Measurements from ENCODE around the gene ZNF92.
"Not testable (repeated sequence)": the region's sequence is repeated elsewhere in the genome, so short reads cannot be mapped to it uniquely, and the experiment has no call there.

- not testable (repeated sequence) for TF ChIP-seq CTCF, EP300, POLR2A (IDR thresholded peaks at IDR 0.05)
Measured at GRCh38 chr7:65406706-65407105, 33.1 kb downstream of the ZNF92 start.

Measured in upper lobe of left lung (tissue), 4 donors.